SIG-M5 (cell line): ENCODE data around the gene USP15.
"Not testable (repeated sequence)": the region's sequence is repeated elsewhere in the genome, so short reads cannot be mapped to it uniquely, and the experiment has no call there.

Experiments
- DNase-seq: peaks from one replicate; lab custom pipeline; 2025; lab: John Stamatoyannopoulos, UW

The USP15 gene

DNA sequence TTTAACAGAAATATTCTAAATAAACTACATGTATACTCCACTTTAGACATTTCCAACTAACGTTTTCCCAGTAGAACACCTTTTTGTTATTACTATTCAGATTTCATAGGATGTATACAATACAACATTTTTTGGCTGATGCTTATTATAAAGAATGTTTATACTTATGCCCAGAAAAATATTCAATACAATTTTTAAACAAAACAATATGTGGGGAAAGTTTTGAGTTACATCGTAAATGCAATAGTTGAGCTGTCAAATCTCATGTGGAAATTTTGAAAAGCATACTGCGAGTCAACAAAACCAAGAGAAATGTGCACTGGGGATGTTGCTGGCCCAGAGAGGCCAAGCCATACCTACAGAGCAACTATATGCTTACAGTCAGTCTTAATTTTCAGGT lies 188.2 kb downstream of the USP15 start:
- no peak for DNase-seq

DNA sequence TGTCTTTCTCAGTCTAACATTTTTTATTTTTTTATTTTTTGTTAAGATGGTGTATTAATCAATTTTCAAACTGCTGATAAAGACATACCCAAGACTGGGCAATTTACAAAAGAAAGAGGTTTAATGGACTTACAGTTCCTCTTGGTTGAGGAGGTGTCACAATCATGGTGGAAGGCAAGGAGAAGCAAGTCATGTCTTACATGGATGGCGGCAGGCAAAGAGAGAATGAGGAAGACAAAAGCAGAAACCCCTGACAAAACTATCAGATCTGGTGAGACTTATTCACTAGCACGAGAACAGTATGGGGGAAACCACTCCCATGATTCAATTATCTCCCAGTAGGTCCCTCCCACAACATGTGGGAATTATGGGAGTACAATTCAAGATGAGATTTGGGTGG lies 195.2 kb downstream of the USP15 start:
- DNase-seq: not testable (repeated sequence)

- DNase-seq: no peak
Observed at GRCh38 chr12:62458626-62459025, 198.4 kb downstream of the USP15 start.

DNA sequence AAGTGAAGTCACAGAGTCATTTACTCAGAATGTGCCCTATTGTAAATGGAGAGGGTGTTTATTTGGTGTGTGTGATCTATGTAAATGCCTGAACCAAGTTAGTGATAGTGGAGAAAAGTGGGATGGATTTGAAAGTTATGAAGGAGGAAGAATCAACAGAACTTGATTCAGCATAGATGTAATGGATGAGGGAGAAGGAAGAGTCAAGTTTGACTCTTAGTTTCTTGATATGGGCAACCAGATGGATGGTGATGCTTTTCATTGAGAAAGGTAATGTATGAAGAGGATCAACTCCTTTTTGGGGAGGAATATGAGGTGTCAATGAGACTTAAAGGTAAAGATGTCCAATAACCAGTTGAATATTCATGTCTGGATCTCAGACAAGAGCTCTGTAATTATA lies 199.8 kb downstream of the USP15 start:
- no peak for DNase-seq

- not testable (repeated sequence) for DNase-seq
Observed at GRCh38 chr12:62461171-62461837, 201.1 kb downstream of the USP15 start.

DNA sequence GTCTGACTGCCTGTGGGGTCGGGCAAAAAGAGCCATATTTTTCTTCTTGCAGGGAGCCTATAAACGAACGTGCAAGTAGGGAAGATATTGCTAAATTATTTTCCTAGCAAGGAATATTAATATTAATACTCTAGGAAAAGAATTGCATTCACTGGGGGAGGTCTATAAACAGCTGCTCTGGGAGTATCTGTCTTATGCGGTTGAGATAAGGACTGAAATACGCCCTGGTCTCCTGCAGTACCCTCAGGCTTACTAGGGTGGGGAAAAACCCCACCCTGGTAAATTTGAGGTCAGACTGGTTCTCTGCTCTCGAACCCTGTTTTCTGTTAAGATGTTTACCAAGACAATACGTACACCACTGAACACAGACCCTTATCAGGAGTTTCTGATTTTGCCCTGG lies 203.0 kb downstream of the USP15 start:
- DNase-seq: not testable (repeated sequence)
